GM18907 (cell line): ENCODE data around the gene FBXO24.
"Not testable (repeated sequence)": the region's sequence is repeated elsewhere in the genome, so short reads cannot be mapped to it uniquely, and the experiment has no call there.

Source experiments
- ATAC-seq: cut with Tn5 transposase; IDR thresholded peaks from one replicate; pipeline ENCODE4 v1.9.1; 2021; ENCODE audit warnings: mild to moderate bottlenecking, moderate library complexity; ENCODE audit not compliant: unreplicated experiment

FBXO24 gene, protein sequence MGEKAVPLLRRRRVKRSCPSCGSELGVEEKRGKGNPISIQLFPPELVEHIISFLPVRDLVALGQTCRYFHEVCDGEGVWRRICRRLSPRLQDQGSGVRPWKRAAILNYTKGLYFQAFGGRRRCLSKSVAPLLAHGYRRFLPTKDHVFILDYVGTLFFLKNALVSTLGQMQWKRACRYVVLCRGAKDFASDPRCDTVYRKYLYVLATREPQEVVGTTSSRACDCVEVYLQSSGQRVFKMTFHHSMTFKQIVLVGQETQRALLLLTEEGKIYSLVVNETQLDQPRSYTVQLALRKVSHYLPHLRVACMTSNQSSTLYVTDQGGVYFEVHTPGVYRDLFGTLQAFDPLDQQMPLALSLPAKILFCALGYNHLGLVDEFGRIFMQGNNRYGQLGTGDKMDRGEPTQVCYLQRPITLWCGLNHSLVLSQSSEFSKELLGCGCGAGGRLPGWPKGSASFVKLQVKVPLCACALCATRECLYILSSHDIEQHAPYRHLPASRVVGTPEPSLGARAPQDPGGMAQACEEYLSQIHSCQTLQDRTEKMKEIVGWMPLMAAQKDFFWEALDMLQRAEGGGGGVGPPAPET

DNA sequence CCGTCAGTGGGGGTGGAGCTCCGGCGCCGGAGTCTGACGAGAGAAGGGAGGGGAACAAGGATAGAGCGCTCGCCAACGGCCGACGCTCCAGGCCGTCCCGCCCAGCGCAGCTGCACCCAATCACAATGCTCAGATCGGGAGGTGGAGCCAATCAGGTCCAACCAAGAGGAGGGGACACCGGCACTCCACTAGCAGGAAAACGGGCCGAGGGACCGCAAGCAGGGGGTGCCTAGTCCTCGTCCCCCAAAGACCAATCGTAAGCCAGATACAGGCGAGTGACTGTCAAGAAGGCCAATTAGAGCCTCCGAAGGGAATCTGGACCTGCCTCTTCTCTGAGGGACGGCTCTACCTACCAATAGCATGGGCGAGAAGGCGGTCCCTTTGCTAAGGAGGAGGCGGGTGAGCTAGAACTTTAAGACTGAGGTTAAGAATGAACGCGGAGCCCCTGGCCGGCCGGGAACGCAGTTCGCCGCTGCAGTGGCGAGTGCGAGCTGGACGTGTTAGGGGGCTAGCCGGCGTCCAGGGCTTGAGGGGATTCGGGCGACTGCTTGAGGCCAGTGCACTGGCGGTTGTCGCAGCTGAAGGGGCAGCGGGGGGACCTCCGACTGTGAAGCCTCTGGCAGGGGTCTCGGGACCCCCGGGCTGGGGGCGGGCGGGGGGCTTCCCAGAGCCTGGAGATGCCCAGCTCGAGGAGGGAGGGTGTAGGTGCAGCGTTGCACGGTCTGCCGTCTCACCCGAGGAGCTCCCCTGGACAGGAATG, at the start of gene FBXO24:
Gene FBXO24 (plus strand): TSS at position 63 of the 760 bp plus-strand sequence. CDS start 298 bp downstream, at position 361.
- peak; percentile 87 for ATAC-seq

DNA sequence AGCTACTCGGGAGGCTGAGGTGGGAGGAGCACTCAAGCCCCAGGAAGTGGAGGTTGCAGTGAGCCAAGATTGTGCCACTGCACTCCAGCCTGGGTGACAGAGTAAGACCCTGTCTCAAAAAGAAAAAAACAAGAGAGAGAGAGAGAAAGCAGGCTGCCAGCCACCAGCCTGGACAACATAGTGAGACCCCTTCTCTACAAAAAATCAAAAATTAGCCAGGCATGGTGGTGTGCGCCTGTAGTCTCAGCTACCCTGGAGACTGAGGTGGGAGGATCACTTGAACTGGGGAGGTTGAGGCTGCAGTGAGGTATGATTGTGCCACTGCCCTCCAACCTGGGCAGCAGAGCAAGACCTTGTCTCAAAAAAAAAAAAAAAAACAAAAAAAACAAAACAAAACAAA, 49.4 kb upstream of the FBXO24 start:
- ATAC-seq, result not testable (repeated sequence)

GRCh38 chr7:100538348-100538653, 47.8 kb upstream of the FBXO24 start:
- ATAC-seq, result peak; percentile 1

- ATAC-seq, result peak; percentile 96
Measured at GRCh38 chr7:100538654-100539435, 47.3 kb upstream of the FBXO24 start, which contains the start of gene AGFG2. Gene AGFG2 (plus strand): TSS chr7:100539203. CDS start chr7:100539347, 144 bp downstream.

DNA sequence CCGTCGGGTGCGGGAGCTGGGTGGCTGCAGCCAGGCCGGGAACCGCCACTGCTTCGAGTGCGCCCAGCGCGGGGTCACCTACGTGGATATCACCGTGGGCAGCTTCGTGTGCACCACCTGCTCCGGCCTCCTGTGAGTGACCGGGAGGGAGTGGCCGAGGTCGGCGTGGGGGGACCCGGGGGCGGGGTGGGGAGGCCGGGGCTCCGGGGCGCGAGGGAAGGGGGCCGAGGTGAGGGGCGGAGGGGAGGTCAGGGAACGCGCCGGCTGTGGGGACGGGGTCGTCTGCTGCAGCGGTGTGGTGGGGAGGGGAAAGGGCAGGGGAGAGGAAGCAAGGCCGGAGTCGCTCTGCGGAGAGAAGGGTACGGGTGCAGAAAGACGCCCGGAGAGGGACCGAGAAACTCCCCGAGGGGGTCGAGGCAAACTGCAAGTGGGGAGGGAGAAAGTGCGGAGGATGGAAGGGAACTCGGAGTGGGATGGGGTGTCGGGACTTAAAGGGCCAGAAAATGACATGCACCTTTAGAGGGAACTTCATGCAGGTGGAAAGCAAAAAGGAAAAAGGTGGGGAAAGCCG, 46.6 kb upstream of the FBXO24 start:
- no peak for ATAC-seq

- no peak for ATAC-seq
Measured at GRCh38 chr7:100540073-100540723, 45.9 kb upstream of the FBXO24 start.

- ATAC-seq, result not testable (repeated sequence)
Measured at GRCh38 chr7:100541309-100541708, 44.8 kb upstream of the FBXO24 start.

DNA sequence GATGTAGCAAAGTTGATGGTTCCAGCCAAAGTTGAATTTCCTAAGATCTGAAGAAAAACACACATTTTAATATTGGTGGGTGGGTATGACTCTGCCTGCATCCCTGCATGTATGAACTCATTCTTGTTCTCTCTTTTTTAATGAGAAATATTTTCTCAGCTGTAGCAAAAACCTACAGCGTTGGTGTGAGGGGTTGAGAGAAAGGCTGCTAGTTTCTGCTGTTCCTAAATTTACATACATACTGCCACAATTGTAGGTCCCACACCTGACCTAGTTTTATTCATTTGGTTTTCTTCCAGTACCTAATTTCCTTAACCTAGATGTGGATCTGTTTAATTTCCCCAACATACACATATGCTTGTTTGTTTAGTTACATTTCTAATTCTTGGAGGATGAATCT, 42.5 kb upstream of the FBXO24 start:
- no peak for ATAC-seq

DNA sequence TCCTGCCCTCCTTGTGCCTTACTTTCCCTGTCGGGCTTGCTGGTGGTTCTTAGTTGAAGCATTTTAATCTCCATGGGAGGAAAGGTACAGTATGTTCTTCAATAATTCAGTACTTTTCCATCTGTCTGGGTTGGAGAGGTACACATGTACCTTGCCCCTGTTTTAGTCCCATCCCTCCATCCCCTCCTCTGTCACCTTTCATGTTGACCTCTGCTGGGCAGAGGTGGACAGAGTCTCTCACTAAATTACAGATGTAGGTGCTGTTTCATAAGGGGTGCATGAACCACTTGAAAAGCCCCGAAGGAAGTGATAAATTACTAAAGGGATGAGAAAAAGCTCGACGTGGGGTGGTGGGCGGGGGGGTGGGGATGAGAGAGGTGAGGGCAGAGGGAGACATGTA, 41.7 kb upstream of the FBXO24 start:
- ATAC-seq, result no peak

DNA sequence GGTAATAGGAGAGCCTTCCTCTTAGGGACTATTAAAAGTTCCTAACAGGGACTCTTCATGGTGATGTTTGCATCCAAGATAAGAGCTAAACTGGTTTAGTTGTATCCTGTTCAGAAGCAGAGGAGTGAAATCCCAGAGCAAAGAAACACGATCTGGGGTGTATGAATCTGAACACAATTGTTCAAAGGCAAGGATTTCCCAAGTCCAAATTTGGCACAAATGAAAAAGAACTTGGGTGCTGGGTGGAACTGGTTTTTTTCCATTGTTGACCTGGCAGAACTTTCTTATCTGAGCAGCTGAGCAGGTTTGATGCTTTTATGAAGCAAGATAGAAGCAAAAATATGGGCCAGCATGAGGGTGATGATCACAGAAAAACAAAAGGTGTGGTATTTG, 41.2 kb upstream of the FBXO24 start:
- no peak for ATAC-seq

GRCh38 chr7:100545360-100546128, 40.6 kb upstream of the FBXO24 start:
- peak; percentile 48 for ATAC-seq

DNA sequence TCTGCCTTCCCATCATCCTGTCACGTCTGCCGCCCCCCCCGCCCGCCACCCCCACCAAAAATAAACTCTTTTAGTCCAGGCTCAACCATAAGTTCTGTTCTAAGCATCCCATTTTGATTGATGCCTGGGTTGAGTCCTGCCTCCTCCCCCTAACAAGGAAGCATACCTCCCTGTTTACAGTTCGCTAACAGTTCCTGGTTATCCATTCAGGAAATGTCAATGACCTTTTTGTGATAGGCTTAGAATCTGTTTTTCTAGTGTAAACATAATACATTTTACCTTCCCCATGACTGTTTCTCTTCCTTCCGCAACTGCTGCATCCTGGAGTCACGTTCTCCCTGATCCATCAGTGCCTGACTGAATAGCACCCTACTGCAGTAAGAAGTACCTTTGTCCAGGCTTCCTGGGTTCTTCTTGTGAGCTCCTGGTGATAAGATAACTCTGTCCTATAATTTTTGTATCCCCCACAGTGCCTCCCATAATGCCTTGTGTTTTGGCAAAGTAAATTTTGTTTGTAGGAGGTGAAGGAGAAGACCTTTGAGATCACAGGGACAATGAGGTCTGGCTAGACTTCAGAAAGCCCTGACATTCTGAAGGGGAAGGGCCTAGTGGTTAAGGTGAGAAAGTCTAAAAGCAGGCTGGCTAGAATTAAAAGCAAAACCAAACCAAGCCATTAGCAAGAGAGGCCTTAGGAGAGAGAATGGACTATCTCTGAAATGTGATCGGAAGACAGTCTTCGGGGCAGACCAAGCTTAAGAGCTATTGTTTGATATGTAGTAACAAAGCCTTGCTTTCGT, 39.8 kb upstream of the FBXO24 start:
- no peak for ATAC-seq

- ATAC-seq, result no peak
Measured at GRCh38 chr7:100546926-100547800, 39.0 kb upstream of the FBXO24 start.

GRCh38 chr7:100547872-100548271, 38.3 kb upstream of the FBXO24 start:
- no peak for ATAC-seq

DNA sequence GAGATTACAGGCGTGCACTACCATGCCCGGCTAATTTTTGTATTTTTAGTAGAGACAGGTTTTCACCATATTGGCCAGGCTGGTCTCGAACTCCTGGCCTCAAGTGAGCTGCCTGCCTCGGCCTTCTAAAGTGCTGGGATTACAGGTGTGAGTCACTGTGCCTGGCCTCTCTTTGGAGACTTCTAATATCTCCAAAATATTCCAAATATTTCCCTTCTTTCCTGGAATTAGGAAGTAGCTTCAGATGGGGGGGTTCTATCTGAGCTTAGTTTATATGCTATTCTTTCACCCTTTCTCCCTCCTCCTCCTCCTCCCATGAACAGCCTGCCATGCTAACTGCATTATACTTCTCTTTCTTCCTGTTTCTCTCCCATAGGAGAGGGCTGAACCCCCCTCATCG, 37.7 kb upstream of the FBXO24 start:
- ATAC-seq, result not testable (repeated sequence)

DNA sequence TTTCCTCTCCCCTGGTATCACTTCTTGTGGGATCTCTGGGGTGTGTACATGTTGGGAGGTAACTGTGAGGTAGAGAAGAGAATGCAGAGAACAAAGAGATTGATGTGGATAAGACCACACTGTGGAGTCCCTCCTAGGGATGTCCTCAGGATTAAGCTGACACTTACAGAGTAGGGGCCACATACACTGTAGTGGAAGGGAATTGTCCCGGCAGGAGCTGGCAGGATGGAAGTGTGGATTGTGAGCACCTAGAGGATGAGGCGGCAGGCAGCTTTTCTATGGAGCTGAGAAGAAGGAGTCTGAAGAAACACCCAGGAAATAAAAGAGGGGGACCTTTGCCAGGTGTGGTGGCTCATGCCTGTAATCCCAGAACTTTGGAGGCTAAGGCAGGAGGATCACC, 33.6 kb upstream of the FBXO24 start:
- no peak for ATAC-seq

DNA sequence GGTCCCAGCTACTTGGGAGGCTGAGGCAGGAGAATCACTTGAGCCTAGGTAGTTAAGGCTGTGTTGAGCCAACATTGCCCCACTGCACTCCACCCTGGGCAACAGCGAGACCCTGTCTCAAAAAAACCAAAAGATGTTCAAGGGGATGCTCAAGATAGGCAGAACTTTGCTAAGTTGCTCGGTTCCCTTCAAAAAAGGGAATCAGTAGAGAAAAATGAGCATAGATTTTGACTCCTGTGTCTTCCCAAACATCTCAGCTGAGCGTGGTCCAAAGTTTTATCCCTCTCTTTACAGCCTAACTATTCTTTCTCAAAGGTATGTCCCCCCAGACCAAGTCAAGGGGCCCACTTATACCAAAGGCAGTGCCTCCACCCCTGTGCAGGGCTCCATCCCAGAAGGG, 33.1 kb upstream of the FBXO24 start:
- no peak for ATAC-seq

DNA sequence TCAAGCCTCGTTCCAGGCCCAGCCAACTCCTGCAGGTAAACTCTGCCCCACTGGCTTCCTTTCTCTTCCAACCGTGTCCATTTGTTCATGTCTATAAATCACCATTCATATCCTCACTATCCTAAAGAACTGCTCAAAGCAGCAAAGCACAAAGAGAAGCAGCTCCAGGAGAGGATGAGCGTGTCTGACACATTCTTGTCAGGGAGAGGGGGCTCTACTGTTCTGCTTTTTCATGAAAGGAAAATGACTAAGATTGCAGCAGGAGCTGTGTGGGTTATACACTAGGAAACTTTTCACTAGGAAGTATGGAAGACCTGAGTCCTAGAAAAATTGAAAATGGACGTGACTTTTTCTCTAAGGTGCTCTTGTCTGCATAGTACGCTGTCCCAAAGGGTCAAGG, 30.4 kb upstream of the FBXO24 start:
- no peak for ATAC-seq
